Colonic mucosa (tissue), 4 donors: ENCODE measurements around the gene LIN28A. TPM values are rescaled to one million over a fixed set of nuclear protein-coding genes. Genes with fewer than 3 reads are reported as not detected.

Experiments used
- DNase-seq: peaks from one replicate; pipeline ENCODE4 v3.0.0-alpha.2; 2020
- H3K27ac ChIP-seq: fragments of 200-600 bp; one replicate; pipeline ENCODE4 v1.8.0; 2021
- H3K27me3 ChIP-seq: fragments of 200-600 bp; one replicate; pipeline ENCODE4 v1.8.0; 2021
- H3K36me3 ChIP-seq: fragments of 200-600 bp; one replicate; pipeline ENCODE4 v1.8.0; 2021
- H3K4me1 ChIP-seq: fragments of 200-600 bp; one replicate; pipeline ENCODE4 v1.8.0; 2021; ENCODE audit warnings: mild to moderate bottlenecking
- H3K4me3 ChIP-seq: fragments of 200-600 bp; one replicate; pipeline ENCODE4 v1.8.0; 2021
- H3K9ac ChIP-seq, 2 donors: one replicate each; pipeline ENCODE4 v1.7.0; 2013; ENCODE audit warnings: control low read depth in 2 of 2, low read depth in 2 of 2, low read length in 2 of 2
- H3K9me3 ChIP-seq: fragments of 200-600 bp; one replicate; pipeline ENCODE4 v1.8.0; 2021
- CTCF ChIP-seq: fragments of 200-600 bp; IDR thresholded peaks from one replicate; pipeline ENCODE4 v1.8.0; 2022; ENCODE audit warnings: antibody characterized with exemption, mild to moderate bottlenecking
- intact Hi-C: fragments of 100-400 bp; cut with DNase I; formaldehyde crosslinking; loops from one replicate; pipeline ENCODE4 v1.14.1; 2022
- total RNA-seq, 2 donors: library from RNA; stranded (reverse); fragmentation: NEBNext Ultra II Directional in 1 of 2; extraction: Animal tissue kit (Norgen Biotek cat#: 25700) in 1 of 2; gene quantifications; one replicate each; pipeline ENCODE4 v1.2.1, GENCODE V29; 2021
- donor health status: healthy.
- donor health status: DM: no; HTN: no; CAD: no.
- donor health status: DM: no; HTN: no; CAD: no.

Gene LIN28A
- total RNA-seq, 2 donors from 2014 or later, result 1.4 TPM; not detected in 1

DNA sequence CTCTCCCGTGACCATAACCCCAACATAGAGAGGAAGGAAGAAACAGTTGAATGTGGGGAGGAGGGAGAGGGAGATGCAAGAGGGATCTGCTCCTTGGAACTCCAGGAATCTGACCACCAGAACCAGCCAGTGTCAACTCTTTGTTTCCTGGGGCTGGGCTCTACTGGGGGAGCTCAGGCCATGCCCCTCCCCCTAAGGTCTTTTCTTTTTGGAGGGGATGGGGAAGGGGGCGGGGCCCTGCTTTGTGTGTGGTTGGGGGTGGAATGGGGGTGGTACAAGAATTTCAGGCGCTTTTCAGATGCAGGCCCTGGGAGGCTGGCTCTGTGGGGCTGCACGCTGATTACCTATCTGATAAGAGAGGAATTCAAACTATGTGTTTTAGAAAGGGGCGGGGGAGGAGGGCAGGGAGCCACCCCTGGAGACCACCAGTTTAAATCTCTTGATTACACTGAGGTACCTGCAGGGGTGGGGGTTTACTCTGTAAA lies 8.3 kb downstream of the LIN28A start:
- intact Hi-C loops, result no loop called here
- Histone ChIP-seq H3K36me3 (no peaks in the 10 kb centered on the region), H3K27ac (no peak overlapping the region), H3K9ac (no peak overlapping the region), H3K4me1 (no peaks in the 10 kb centered on the region), H3K27me3 (peaks cover 6% of the 10 kb centered on the region), H3K9me3 (no peaks in the 10 kb centered on the region), H3K4me3 (no peak overlapping the region)
- TF ChIP-seq CTCF, result no peak
- no peak for DNase-seq

DNA sequence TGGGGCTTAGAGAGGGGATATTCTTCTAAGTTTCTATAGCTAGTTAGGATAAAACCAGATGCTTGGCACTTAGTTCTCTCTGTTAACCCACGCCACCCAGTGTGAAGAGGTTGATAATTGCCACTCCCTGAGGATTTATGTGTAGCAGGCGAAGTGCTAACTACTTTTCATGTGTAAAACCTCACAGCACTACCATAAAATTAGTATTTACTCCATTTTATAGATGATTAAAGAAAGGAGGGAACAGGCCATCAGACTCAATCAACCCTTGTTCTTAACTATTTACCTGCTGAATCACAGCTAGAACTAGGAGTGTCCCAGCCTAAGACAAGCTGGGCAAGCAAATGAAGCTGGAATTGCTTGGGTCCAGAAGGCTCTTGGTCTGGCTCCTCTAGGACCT lies 8.9 kb downstream of the LIN28A start:
- H3K4me1 ChIP-seq, result no peaks in the 10 kb centered on the region
- no peak overlapping the region for H3K9ac ChIP-seq
- DNase-seq, result no peak
- no peaks in the 10 kb centered on the region for H3K9me3 ChIP-seq
- H3K27ac ChIP-seq, result no peak overlapping the region
- no peaks in the 10 kb centered on the region for H3K36me3 ChIP-seq
- peaks cover 3% of the 10 kb centered on the region for H3K27me3 ChIP-seq
- intact Hi-C loops, result no loop called here
- no peak overlapping the region for H3K4me3 ChIP-seq
- no peak for TF ChIP-seq CTCF

GRCh38 chr1:26429721-26430120 lies 19.1 kb downstream of the LIN28A start:
- DNase-seq, result no peak
- no peaks in the 10 kb centered on the region for H3K36me3 ChIP-seq
- H3K27ac ChIP-seq, result no peak overlapping the region
- H3K9ac ChIP-seq, result no peak overlapping the region
- TF ChIP-seq CTCF, result no peak
- H3K9me3 ChIP-seq, result no peaks in the 10 kb centered on the region
- H3K4me1 ChIP-seq, result peaks cover 13% of the 10 kb centered on the region
- no peak overlapping the region for H3K4me3 ChIP-seq
- intact Hi-C loops, result no loop called here
- no peaks in the 10 kb centered on the region for H3K27me3 ChIP-seq

DNA sequence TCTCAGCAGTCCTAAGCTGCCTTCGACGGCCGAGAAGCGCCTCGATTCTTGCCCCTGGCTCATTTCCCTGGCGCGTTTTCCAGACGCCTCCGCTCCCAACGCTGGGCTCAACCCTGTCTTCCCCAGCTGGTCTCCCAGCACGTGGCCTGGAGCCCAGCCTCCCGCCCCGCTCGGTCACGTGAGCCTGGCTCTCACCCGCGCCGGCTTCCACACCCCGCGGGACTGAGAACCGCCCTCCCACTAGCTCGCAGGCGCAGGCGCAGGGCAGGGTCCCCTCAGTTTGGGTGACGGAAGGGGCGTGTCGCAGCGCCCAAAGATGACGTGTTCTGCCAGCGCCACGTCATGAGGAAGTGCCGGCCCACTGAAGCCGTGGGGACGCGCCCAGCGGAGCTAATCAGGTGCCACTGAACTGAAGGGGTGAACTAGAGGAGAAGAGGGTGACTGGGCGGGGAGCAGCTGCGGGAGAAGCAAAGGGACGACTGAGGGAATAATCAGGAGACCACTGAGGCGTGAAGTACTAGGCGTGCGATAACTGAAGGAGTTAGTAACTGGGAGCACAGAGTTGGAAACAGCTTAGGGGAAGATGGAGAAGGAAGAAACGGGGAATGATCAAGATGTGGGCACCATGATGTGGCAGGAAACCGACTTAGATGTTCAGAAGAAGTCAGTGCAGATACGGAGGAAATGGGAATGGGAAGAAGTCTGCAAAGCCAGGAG lies 21.5 kb downstream of the LIN28A start, which contains the start of gene DHDDS:
TSS of gene DHDDS (plus strand) at position 343 of the 717 bp plus-strand sequence. CDS start 625 bp downstream, outside the sequence.
- no peaks in the 10 kb centered on the region for H3K36me3 ChIP-seq
- DNase-seq, result peak; percentile 98
- peak within 1 kb of the TSS; percentile 60 for H3K4me3 ChIP-seq
- H3K9ac ChIP-seq, result peak within 1 kb of the TSS; percentile 72 to 79
- H3K27me3 ChIP-seq, result no peaks in the 10 kb centered on the region
- H3K4me1 ChIP-seq, result peaks cover 13% of the 10 kb centered on the region
- H3K9me3 ChIP-seq, result no peaks in the 10 kb centered on the region
- peak within 1 kb of the TSS; percentile 79 for H3K27ac ChIP-seq
- intact Hi-C loops, result no loop called here
- no peak for TF ChIP-seq CTCF

GRCh38 chr1:26432793-26433192 lies 22.2 kb downstream of the LIN28A start:
- no peak for TF ChIP-seq CTCF
- peak; percentile 38 for DNase-seq

More at GRCh38 chr1:26432793-26433192, 22.2 kb downstream of the LIN28A start:
- intact Hi-C loops, result no loop called here
- Histone ChIP-seq H3K36me3 (peaks cover 1% of the 10 kb centered on the region), H3K27me3 (no peaks in the 10 kb centered on the region), H3K4me1 (peaks cover 13% of the 10 kb centered on the region), H3K9ac (peak overlapping the region; percentile 72 to 79), H3K4me3 (peak overlapping the region; percentile 60), H3K27ac (peak overlapping the region; percentile 79), H3K9me3 (no peaks in the 10 kb centered on the region)
